Panc1 (cell line): Measurements from ENCODE around the gene VMO1.

Source experiments
- POLR2AphosphoS5 ChIP-seq: IDR thresholded peaks from 2 replicates; pipeline ENCODE4 v1.6.1; 2012; ENCODE audit warnings: mild to moderate bottlenecking, low read depth, low read length, moderate library complexity
- TF ChIP-seq, protein P1 (sequence below): fragments of 450-650 bp; IDR thresholded peaks from 2 replicates; pipeline ENCODE4 v1.5.1; 2017; ENCODE audit warnings: mild to moderate bottlenecking
- TF ChIP-seq, protein P2 (sequence below), 2 experiments: IDR thresholded peaks; 2 replicates each; pipeline ENCODE4 v1.6.1; 2011 to 2012; ENCODE audit warnings: low read depth in 2 of 2, control low read depth in 1 of 2, low read length in 1 of 2, mild to moderate bottlenecking in 1 of 2, moderate library complexity in 1 of 2; ENCODE audit not compliant: insufficient read depth in 1 of 2

DNA sequence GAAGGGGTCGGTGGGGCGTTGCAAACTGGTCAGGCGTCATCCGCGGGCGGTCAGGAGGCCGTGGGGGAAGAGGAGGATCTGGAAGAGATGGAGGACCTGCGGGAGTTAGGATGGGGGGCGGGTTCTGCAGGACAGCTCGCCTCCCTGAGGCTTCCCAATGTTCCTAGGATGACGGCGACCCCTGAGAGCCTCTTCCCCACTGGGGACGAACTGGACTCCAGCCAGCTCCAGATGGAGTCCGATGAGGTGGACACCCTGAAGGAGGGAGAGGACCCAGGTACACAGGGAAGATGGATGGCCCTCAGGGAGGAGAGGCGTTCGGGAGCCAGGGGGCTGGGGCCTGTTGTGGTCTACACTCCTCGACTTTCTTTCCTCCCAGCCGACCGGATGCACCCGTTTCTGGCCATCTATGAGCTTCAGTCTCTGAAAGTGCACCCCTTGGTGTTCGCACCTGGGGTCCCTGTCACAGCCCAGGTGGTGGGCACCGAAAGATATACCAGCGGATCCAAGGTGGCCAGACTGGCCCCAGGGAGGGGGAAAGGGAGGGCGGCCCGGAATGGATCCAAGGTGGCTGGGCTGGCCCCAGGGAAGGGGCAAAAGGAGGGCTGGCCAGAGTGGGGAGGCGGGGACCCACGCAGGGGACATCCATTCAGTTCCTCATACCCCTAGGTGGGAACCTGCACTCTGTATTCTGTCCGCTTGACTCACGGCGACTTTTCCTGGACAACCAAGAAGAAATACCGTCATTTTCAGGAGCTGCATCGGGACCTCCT, 21.6 kb upstream of the VMO1 start:
- no peak for TF ChIP-seq POLR2AphosphoS5
- TF ChIP-seq, protein P1, sequence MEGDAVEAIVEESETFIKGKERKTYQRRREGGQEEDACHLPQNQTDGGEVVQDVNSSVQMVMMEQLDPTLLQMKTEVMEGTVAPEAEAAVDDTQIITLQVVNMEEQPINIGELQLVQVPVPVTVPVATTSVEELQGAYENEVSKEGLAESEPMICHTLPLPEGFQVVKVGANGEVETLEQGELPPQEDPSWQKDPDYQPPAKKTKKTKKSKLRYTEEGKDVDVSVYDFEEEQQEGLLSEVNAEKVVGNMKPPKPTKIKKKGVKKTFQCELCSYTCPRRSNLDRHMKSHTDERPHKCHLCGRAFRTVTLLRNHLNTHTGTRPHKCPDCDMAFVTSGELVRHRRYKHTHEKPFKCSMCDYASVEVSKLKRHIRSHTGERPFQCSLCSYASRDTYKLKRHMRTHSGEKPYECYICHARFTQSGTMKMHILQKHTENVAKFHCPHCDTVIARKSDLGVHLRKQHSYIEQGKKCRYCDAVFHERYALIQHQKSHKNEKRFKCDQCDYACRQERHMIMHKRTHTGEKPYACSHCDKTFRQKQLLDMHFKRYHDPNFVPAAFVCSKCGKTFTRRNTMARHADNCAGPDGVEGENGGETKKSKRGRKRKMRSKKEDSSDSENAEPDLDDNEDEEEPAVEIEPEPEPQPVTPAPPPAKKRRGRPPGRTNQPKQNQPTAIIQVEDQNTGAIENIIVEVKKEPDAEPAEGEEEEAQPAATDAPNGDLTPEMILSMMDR: no peak
- TF ChIP-seq, protein P2, sequence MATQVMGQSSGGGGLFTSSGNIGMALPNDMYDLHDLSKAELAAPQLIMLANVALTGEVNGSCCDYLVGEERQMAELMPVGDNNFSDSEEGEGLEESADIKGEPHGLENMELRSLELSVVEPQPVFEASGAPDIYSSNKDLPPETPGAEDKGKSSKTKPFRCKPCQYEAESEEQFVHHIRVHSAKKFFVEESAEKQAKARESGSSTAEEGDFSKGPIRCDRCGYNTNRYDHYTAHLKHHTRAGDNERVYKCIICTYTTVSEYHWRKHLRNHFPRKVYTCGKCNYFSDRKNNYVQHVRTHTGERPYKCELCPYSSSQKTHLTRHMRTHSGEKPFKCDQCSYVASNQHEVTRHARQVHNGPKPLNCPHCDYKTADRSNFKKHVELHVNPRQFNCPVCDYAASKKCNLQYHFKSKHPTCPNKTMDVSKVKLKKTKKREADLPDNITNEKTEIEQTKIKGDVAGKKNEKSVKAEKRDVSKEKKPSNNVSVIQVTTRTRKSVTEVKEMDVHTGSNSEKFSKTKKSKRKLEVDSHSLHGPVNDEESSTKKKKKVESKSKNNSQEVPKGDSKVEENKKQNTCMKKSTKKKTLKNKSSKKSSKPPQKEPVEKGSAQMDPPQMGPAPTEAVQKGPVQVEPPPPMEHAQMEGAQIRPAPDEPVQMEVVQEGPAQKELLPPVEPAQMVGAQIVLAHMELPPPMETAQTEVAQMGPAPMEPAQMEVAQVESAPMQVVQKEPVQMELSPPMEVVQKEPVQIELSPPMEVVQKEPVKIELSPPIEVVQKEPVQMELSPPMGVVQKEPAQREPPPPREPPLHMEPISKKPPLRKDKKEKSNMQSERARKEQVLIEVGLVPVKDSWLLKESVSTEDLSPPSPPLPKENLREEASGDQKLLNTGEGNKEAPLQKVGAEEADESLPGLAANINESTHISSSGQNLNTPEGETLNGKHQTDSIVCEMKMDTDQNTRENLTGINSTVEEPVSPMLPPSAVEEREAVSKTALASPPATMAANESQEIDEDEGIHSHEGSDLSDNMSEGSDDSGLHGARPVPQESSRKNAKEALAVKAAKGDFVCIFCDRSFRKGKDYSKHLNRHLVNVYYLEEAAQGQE (IDR thresholded peaks at IDR 0.05; ENCODE audit: insufficient read depth in 1 of 2, low read depth in 2 of 2, low read length in 1 of 2): no peak
